Esophagus mucosa (tissue), 1 donor: ENCODE results near the gene BRDT. TPM values are rescaled to one million over a fixed set of nuclear protein-coding genes. Genes with fewer than 3 reads are reported as not detected.
A peak's percentile ranks its signal among the peaks of the same experiment; 100 is the strongest.
"Not testable (repeated sequence)": the region's sequence is repeated elsewhere in the genome, so short reads cannot be mapped to it uniquely, and the experiment has no call there.

Experiments
- ATAC-seq: fragments of 200-7000 bp; cut with Tn5 transposase; one replicate; pipeline ENCODE4 v1.9.1; 2020
- total RNA-seq: library from RNA; stranded (reverse); gene quantifications from one replicate; pipeline ENCODE4 v1.2.4, GENCODE V29; 2023
- donor health status: DM: yes; HTN: yes; CAD: no.

The BRDT gene
- total RNA-seq, 1 donor from 2014 or later: not detected

DNA sequence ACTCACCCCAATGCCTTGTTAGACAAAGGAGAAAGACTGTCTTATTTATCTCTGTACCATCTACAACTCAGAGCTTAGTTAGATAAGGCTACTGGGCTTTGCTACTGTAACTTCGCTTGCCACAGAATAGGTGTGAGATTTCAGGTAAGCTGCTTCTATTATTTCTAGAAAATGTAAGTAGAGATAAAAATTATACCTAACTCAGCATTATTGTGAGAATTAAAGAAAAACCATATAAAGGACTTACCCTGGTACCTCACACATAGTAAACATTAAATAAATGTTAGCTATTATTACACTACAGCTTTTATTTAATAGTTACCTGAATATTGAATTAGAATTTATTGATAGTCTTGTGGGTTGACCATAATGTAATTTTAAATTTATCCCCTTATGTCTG lies 44.1 kb downstream of the BRDT start:
- ATAC-seq: no peak

DNA sequence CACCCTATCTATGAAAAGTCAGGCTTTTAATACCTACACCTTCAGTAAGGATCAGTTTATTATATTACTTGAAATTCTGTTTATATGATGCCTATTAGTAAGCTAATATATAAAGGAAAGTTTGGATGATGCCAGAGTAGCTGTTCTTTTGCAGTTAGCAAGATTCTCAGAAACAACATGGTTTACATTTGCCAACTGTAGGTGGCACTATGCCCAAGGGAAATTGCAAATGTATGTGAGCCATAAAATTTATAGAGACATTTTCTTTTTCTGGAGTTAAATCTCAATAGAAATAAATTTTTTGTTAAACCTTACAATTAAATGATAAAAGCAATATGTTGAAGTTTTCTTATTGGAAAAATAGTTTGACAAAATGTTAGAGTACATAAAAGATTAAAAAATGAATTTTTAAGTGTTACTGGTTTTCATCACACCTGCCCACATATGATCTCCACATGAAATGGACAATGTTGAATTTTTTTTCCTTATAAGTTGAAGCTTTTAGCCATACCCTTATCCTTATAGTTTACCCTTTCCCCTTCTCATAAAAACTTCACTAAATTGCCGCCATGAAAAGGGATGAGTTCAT lies 48.5 kb downstream of the BRDT start:
- ATAC-seq: no peak

DNA sequence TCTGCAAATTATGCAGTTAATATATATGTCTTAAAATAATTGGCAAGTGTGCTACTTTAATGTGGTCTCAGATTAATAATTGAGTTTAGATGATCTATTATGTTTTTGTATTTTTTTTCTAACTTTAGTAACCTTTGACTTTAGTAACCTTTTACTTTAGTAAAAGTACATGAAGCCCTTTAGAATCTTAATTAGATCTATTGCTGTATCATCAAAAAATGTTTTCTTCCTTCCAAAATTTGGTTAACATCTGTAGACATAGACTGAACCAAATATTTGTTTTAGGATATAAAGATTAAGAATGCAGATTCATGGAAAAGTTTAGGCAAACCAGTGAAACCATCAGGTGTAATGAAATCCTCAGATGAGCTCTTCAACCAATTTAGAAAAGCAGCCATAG lies 54.9 kb downstream of the BRDT start:
- ATAC-seq: no peak

DNA sequence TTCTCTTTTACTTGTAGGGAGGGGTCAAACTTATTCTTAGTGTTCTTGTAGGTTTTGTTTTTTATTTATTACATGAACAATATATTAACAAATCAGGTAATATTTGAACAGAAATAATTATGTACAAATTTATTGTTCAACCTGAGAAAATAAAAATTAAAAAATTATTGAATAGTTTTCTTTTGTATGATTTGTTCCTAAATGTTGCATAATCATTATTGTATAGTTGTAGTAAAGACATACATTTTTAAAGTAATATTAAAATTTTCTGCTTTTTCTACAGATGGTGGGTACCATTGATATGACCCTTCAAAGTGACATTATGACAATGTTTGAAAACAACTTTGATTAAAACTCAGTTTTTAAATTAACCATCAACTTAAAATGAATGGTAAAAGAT lies 64.7 kb downstream of the BRDT start:
- ATAC-seq: no peak

DNA sequence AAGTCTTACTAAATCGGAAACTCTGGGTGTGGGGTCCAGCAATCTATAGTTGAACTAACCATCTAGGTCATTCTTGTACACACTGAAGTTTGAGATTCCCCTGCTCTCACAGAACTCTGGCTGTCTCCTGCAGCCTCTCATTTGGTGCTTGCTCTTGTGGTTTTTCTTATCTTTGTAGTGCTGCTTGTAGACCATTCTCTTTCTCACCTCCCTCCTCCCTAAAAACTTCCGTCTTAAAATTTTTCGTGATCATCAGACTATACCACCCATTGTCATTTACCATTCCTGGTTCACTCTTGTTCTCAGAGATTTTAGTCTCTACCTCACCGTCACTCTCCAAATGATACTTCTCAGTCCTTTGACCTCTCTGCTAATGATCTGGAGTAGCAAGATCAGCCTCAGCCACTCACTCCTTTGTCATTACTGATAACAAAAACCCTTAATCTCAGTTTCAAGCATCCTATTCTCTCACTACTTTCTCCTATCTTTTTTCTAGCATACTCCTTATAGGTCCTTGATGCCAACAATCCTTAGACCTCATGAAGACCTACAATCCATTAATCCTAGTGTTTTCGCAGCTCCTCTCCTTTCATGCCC lies 67.6 kb downstream of the BRDT start:
- ATAC-seq: no peak

DNA sequence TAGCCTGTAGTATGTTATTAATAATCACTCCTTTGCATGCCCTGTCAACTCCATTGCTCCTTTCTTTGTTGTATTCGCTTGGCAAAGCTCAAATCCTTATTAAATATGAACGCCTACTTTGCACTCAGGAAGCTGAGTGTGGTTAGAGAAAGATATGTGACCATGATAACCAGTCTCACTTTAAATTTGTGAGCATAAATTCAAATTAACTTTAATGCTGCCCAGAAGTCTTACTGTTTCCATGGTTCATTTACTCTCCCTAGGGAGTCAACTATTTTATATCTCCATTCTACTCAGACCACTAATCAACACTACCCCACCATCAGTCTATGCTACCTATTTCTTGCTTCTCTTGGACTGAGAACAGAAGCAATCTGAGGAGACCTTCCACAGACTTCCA lies 68.5 kb downstream of the BRDT start:
- no peak for ATAC-seq

DNA sequence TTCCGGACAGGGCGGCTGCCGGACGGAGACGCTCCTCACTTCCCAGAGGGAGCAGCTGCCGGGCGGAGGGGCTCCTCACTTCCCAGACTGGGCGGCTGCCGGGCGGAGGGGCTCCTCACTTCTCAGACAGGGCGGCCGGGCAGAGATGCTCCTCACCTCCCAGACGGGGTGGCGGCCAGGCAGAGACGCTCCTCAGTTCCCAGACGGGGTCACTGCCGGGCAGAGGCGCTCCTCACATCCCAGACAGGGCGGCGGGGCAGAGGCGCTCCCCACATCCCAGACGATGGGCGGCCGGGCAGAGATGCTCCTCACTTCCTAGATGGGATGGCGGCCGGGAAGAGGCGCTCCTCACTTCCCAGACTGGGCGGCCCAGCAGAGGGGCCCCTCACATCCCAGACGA lies 76.8 kb downstream of the BRDT start:
- not testable (repeated sequence) for ATAC-seq

DNA sequence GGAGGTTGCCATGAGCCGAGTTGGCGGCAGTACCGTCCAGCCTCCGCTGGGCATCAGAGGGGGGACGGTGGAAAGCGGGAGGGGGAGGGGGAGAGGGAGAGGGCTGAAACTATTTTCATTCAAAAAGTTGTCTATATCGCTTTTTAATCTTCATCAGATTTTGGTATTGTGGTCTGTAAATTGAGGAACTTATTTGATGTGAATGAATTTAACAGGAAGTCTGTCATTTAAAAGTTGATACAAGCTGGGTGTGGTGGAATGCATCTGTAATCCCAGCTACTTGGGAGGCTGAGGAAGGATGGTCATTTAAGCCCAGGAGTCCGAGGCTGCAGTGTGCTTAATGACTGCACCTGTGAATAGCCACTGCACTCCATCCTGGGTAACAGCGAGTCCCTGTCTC lies 77.6 kb downstream of the BRDT start:
- ATAC-seq: no peak

DNA sequence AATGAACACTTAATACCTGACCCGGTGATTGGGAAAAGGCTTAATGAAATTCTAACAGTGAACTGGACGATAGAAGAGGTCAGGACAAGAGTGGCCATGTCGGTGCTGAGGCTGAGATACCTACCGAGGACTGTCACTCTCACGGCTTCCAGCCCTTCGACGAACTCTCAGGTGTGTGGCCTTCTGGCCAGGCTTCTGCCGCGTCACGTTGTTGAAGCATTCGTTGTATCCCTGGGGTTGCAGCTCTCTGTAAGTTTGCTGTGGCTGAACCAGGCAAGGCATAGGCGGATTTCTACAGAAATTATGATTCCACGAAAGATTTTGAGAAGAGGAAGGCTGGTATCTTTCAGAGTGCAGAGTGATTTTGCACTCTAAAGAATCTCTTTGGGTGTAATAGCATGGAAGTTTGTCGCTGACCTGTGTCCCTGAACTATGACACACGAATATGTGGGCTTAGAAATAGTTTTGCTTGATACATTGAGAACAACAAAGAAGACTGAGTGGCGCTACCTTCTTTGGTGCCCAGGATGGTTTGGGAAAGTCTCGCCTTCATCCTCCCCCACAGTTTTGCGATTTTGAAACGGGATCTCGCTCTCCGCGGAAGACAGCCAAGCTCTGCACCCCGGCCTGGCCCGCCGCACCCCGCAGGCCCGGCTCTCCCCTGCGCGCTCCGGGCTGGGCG lies 80.2 kb downstream of the BRDT start:
- peak; percentile 39 for ATAC-seq

DNA sequence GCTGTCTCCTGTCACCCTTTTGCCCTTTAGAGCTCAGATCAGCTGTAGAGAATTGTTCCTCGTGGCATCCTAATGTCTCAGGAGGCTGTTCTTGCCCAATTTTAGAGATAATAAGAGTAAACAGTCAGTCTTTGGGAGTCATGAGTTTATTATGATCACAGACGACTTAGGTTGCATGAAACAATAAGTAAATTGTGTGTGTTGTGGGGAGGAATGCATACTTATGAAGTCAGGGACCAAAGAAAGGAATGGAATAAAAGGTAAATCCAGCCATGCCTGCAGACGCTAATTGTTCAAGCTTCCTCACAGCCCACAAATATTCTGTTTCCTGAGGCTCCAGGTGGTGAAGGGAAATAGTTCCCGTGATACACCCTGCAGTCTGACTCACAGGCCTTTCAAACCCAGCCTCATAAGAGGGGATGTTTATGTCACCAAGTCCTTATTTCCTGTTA lies 81.5 kb downstream of the BRDT start:
- no peak for ATAC-seq

DNA sequence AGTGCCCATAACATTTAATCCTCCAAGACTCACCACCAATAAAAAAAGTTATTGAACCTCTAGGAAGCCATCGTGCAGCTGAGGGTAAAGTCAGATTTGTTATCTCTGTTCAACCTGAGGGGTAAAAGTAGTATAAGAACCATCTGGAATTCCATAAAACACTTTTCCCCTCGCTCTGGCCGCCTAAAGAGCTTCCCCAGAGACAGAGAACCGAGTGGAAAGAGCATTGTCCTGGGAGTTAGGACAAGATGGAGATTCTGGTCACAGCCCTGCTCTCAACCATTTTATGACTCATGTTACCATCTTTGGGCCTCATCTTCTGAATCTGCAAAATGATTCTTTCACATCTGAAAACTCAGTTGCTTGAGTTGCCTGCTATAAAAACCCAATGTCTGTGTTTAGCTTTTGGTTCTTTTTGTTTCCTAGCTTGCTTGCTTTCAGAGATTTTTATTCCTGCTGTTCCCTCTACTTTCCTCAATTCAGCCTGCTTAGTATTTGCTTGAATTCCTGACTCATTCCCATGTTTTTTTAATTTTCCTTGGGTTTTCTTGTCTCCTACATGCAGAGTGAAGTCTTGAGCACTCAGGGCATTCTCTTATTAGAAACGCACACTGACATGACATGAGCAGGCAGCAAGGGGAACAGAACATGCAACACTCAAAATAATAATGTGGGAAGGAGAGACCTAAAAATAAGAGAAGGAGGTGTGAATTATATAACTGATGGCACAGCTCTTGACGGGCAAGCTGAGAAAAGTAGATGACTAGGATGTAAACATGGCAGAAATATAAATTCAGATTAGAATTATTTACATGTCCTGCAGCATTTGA lies 82.3 kb downstream of the BRDT start:
- no peak for ATAC-seq

DNA sequence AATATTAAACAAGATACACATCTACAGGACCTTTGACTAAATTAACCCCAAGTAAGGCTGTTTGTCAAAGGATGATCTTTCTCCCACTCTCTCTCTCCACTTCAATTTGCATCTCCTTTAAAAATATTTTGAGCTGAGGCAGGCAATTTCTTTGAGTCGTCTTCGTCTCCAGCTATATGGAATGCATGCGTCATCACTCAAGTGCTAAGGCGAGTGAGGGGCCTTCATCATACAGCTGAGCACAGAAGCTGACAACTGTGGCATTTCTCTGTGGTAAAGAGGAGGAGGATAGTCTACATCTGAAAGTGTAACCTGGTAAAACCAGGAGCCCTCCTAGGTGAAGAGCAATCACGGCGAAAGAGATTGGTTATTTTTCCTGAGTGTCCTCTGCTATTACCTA lies 88.2 kb downstream of the BRDT start:
- ATAC-seq: no peak

DNA sequence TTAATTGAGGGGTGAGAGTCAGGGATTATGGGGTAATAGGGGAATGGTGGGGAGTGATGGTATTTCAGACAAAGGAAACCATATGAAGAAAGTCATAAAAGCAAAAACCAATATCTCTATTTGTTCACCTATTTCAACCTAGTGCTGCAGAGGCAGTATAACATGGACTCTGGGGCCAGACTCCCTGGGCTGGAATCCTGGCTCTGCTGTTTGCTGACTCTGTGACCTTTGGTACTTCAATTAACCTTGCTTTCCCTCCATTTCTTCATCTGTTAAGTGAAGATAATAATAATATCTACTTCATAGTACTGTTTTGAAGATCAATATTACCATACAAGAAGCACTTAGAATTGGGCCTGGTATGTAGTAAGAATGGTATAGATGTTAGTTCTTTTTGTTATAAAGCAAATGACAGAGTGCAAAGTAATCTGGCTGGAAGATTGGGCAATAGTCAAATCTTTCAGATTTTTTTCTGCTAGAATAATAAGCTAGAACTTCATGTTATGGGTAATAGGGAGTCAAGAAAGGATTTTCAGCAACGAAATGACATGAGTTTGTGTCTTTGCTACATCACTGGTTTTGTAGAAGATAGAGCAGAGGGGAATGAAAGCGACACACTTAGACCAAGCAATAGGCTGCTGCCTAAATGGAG lies 89.6 kb downstream of the BRDT start:
- no peak for ATAC-seq

DNA sequence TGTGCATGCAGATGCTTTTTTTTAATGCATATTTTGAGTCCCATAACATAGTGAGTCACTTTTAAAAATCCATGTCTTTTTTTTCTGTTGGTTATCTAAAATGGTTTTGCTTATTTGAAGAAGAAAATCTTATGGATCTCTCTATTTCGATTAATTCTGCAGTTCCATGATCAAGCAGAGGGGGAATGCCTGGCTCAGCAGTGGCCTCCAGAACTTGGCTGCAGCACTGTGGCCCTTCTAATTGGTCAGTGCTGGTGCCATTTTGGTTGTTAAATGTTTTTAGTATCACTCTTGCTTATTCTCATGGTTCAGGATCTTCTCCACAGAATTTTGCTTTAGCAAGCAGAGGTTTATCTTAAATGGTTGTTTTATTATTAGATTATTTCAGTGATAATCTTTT lies 91.8 kb downstream of the BRDT start:
- ATAC-seq: no peak

DNA sequence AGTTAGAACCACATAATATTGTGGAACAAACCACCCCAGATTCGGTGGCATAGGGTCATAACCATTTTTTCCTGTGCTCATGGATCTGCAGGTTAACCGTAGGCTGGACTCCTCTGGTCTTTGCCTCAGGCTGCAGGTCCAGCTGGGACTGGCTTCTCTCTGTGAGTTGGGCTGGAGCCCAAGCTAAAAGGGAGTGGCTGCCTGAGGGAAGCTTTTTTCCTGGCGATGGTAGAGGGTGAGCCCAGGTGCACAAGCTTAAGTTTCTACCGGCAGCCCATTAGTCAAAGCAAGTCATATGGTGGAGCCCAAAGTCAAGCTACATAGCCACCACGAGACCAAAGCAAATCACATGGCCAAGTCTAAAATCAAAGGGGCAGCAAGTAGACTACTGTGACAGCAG lies 94.4 kb downstream of the BRDT start:
- no peak for ATAC-seq

DNA sequence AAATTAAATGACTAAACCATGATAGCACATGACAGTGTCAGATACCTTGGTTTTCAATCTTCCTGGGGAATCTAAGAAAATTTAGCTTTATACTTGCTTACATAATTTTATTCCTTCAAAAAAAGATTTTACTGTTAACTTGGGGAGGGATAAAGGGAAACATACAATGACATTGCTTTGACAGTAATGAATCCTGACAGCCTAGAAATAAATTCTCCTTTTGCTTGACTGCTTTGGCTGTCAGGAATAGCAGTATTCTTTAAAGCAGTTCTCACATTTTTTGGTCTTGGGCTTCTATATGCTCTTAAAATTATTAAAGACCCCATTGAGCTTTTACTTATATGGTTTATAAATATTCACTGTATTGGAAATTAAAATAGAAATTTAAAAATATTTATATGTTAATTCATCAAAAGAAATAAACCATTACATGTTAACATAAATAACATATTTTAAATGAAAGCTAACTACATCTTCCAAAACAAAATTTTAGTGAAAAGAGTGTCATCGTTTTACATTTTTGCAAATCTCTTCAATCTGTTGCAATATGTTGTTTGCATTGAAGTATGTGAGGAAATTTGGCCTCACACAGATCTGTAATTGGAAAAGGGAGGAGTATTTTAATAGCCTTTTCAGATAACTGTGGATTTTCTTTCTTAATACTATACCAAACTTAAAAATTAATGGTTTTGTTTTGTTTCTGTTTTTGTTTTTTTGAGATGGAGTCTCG lies 96.7 kb downstream of the BRDT start:
- ATAC-seq: no peak

DNA sequence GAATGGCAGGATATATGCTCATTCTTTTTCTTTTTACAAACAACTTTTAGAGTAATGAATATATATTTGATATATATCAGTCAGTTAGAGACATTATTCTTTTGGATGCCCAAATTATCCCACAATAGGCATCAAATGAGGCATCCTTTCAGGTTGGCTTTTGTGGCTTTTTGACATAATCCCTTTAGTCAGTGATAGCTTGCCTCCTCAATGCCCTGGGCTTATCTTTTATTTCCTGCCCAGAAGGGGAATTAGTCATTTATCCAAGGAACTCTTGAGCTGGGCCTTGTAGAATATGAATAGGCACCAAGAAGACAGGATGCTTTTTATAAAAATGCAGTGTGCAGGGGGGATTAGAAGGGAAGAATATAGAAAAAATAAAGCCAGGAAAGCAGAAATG lies 102.7 kb downstream of the BRDT start:
- ATAC-seq: no peak

Other genes starting within 250 kb of the BRDT start
- 10.4 TPM for gene TGFBR3, start 63.2 kb upstream of the BRDT start, total RNA-seq
- gene EPHX4, start 80.6 kb downstream of the BRDT start, total RNA-seq: 0.16 TPM
- not detected for gene SETSIP, start 126.0 kb downstream of the BRDT start, total RNA-seq
- gene BTBD8, start 130.9 kb downstream of the BRDT start, total RNA-seq: 1.8 TPM